Measurements from ENCODE around the gene GANAB.

GANAB gene

DNA sequence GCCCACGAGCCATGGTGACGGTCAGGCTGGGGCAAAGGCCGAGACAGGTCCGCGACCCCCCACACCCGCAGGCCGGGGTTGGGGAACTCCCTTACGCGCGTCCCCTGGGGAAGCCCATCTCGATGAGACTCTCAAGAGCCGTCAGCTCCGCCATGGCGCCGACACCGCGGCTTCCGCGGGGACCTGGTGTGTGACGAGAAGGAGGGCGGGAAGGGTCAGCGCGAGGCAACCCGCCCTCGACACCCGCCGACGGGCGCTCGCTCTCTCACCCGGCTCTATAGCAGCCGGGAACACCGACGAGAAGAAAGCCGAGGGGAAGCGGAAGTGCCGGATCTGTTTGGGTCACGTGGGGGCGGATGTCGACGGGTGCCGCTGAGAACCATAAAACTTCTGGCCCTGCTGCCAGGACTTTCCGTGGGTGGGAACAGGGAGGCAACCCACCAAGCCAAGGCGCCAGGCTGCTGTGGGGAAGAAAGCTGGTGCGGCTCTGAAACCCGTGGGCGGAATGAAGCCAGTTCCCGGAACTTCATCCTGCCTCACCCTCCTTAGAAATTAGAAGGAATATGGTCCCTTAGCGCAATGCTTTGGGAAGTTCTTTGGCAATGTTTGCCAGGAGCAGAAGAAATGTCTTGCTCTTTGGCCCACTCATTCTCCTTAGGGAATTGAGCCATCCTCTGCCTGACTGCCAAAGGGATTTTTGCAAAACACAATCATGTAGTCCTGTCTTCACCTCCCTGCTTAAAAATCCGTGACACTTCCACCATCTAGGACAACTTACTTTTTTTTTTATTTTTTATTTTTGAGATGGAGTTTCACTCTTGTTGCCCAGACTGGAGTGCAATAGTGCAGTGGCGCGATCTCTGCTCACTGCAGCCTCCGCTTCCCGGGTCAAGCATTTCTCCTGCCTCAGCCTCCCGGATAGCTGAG lies 32.6 kb upstream of the GANAB start, which contains the start of gene UBXN1:
Gene UBXN1 (minus strand): TSS at position 304 of the 927 bp plus-strand sequence. CDS start 150 bp downstream, at position 154.
- peak; percentile 83 for DNase-seq
- no peak within 1 kb of the TSS for H3K23ac ChIP-seq (ENCODE audit: low read length)
- peak within 1 kb of the TSS; percentile 98 for H4K8ac ChIP-seq (ENCODE audit: low read depth, low read length)
- H3K27ac ChIP-seq (ENCODE audit: low read depth, low read length), result peak within 1 kb of the TSS; percentile 13
- H3K9me3 ChIP-seq (ENCODE audit: insufficient read depth, low read depth, low read length), result peaks cover 3% of the 10 kb centered on the region
- H3K4me3 ChIP-seq (ENCODE audit: low read depth, low read length), result peak within 1 kb of the TSS; percentile 97
- peak within 1 kb of the TSS; percentile 90 for H2BK120ac ChIP-seq (ENCODE audit: insufficient read depth, low read length, poor library complexity)
- H3K9ac ChIP-seq (ENCODE audit: low read length), result peak within 1 kb of the TSS; percentile 96
- peak within 1 kb of the TSS; percentile 92 for H3K4me2 ChIP-seq (ENCODE audit: low read length)
- peaks cover 5% of the 10 kb centered on the region for H3K79me1 ChIP-seq (ENCODE audit: low read length)
- H2BK12ac ChIP-seq (ENCODE audit: low read length), result peak within 1 kb of the TSS; percentile 46
- peaks cover 0 to 6% of the 10 kb centered on the region in 2 experiments for H3K4me1 ChIP-seq (ENCODE audit: control insufficient read depth in 1 of 2, insufficient read depth in 2 of 2, low read length in 2 of 2)
- H2AK5ac ChIP-seq (ENCODE audit: low read length), result peak within 1 kb of the TSS; percentile 55
- peak within 1 kb of the TSS; percentile 75 for H2AFZ ChIP-seq (ENCODE audit: insufficient read depth, low read length, poor library complexity)
- WGBS (ENCODE audit: extremely low coverage, insufficient coverage, insufficient read length), result no CpG with 5 or more reads among the region's 55 CpGs
- H3K18ac ChIP-seq (ENCODE audit: low read length), result peak within 1 kb of the TSS; percentile 78
- peak within 1 kb of the TSS; percentile 88 for H4K12ac ChIP-seq (ENCODE audit: low read depth, low read length)
- peaks cover 6% of the 10 kb centered on the region for H3K79me2 ChIP-seq (ENCODE audit: control insufficient read depth, insufficient read depth, low read length, poor library complexity)
- H2BK5ac ChIP-seq (ENCODE audit: low read depth, low read length, poor library complexity), result peak within 1 kb of the TSS; percentile 49
- H3K36me3 ChIP-seq (ENCODE audit: control insufficient read depth in 1 of 2, insufficient read depth in 2 of 2, low read length in 2 of 2), result peaks cover 16 to 18% of the 10 kb centered on the region in 2 experiments
- H3K4ac ChIP-seq (ENCODE audit: low read depth, low read length), result peak within 1 kb of the TSS; percentile 99
- peak within 1 kb of the TSS; percentile 79 for H4K91ac ChIP-seq (ENCODE audit: low read depth, low read length)
- no peaks in the 10 kb centered on the region for H3K27me3 ChIP-seq (ENCODE audit: insufficient read depth, low read length)
- peak within 1 kb of the TSS; percentile 87 for H3K14ac ChIP-seq (ENCODE audit: low read length)

- Histone ChIP-seq H3K4me3 (ENCODE audit: low read depth, low read length) (peak overlapping the region; percentile 97), H3K23ac (ENCODE audit: low read length) (no peak overlapping the region), H3K79me2 (ENCODE audit: control insufficient read depth, insufficient read depth, low read length, poor library complexity) (peaks cover 6% of the 10 kb centered on the region), H3K27me3 (ENCODE audit: insufficient read depth, low read length) (no peaks in the 10 kb centered on the region), H3K14ac (ENCODE audit: low read length) (peak overlapping the region; percentile 87), H3K9ac (ENCODE audit: low read length) (peak overlapping the region; percentile 96), H3K4me1 (ENCODE audit: control insufficient read depth in 1 of 2, insufficient read depth in 2 of 2, low read length in 2 of 2) (peaks cover 0 to 6% of the 10 kb centered on the region in 2 experiments), H2BK120ac (ENCODE audit: insufficient read depth, low read length, poor library complexity) (peak overlapping the region; percentile 90), H3K4ac (ENCODE audit: low read depth, low read length) (peak overlapping the region; percentile 99), H4K8ac (ENCODE audit: low read depth, low read length) (peak overlapping the region; percentile 98), H3K36me3 (ENCODE audit: control insufficient read depth in 1 of 2, insufficient read depth in 2 of 2, low read length in 2 of 2) (peaks cover 19 to 21% of the 10 kb centered on the region in 2 experiments), H2BK5ac (ENCODE audit: low read depth, low read length, poor library complexity) (peak overlapping the region; percentile 49), H4K91ac (ENCODE audit: low read depth, low read length) (peak overlapping the region; percentile 79), H2AFZ (ENCODE audit: insufficient read depth, low read length, poor library complexity) (peak overlapping the region; percentile 75), H3K27ac (ENCODE audit: low read depth, low read length) (no peak overlapping the region), H3K4me2 (ENCODE audit: low read length) (peak overlapping the region; percentile 92), H4K12ac (ENCODE audit: low read depth, low read length) (peak overlapping the region; percentile 88), H3K9me3 (ENCODE audit: insufficient read depth, low read depth, low read length) (peaks cover 3% of the 10 kb centered on the region), H3K79me1 (ENCODE audit: low read length) (peaks cover 5% of the 10 kb centered on the region), H2AK5ac (ENCODE audit: low read length) (peak overlapping the region; percentile 55), H3K18ac (ENCODE audit: low read length) (peak overlapping the region; percentile 78), H2BK12ac (ENCODE audit: low read length) (peak overlapping the region; percentile 46)
- no peak for DNase-seq
- WGBS (ENCODE audit: extremely low coverage, insufficient coverage, insufficient read length), result no CpG with 5 or more reads among the region's 16 CpGs
These were observed 32.0 kb upstream of the GANAB start for GRCh38 chr11:62678433-62678769.

DNA sequence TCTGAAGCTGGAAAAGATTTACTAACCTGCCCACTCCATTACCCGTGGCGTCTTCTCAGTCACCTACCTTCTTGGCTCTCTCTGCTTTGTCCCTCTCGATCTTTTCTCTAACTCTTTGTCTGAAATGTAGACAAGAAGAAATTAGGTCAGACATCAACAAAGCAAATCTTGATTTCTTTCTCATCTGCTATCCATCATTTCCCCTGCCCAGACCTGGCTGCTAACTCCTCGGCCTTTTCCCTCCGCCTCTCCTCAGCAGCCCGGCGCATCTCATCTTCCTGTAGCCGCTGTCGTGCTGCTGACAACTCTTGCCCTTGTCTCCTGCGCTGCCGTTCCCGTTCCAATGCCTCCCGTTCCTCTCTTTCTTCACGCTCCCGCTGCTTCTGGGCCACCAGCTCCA lies 31.3 kb upstream of the GANAB start:
- H3K4me2 ChIP-seq (ENCODE audit: low read length), result peak overlapping the region; percentile 92
- H3K79me1 ChIP-seq (ENCODE audit: low read length), result peaks cover 6% of the 10 kb centered on the region
- DNase-seq, result no peak
- no peak overlapping the region for H4K12ac ChIP-seq (ENCODE audit: low read depth, low read length)
- no peak overlapping the region for H2AFZ ChIP-seq (ENCODE audit: insufficient read depth, low read length, poor library complexity)
- no CpG with 5 or more reads among the region's 15 CpGs for WGBS (ENCODE audit: extremely low coverage, insufficient coverage, insufficient read length)
- H3K23ac ChIP-seq (ENCODE audit: low read length), result no peak overlapping the region
- no peak overlapping the region for H3K18ac ChIP-seq (ENCODE audit: low read length)
- H2AK5ac ChIP-seq (ENCODE audit: low read length), result no peak overlapping the region
- H4K91ac ChIP-seq (ENCODE audit: low read depth, low read length), result no peak overlapping the region
- H3K4ac ChIP-seq (ENCODE audit: low read depth, low read length), result no peak overlapping the region
- peaks cover 19 to 21% of the 10 kb centered on the region in 2 experiments for H3K36me3 ChIP-seq (ENCODE audit: control insufficient read depth in 1 of 2, insufficient read depth in 2 of 2, low read length in 2 of 2)
- no peak overlapping the region for H3K14ac ChIP-seq (ENCODE audit: low read length)
- H3K4me3 ChIP-seq (ENCODE audit: low read depth, low read length), result no peak overlapping the region
- H3K9me3 ChIP-seq (ENCODE audit: insufficient read depth, low read depth, low read length), result peaks cover 3% of the 10 kb centered on the region
- no peak overlapping the region for H2BK5ac ChIP-seq (ENCODE audit: low read depth, low read length, poor library complexity)
- no peak overlapping the region for H4K8ac ChIP-seq (ENCODE audit: low read depth, low read length)
- peaks cover 6% of the 10 kb centered on the region for H3K79me2 ChIP-seq (ENCODE audit: control insufficient read depth, insufficient read depth, low read length, poor library complexity)
- H3K4me1 ChIP-seq (ENCODE audit: control insufficient read depth in 1 of 2, insufficient read depth in 2 of 2, low read length in 2 of 2), result peaks cover 3 to 8% of the 10 kb centered on the region in 2 experiments
- no peak overlapping the region for H3K9ac ChIP-seq (ENCODE audit: low read length)
- no peak overlapping the region for H2BK120ac ChIP-seq (ENCODE audit: insufficient read depth, low read length, poor library complexity)
- H3K27ac ChIP-seq (ENCODE audit: low read depth, low read length), result no peak overlapping the region
- H3K27me3 ChIP-seq (ENCODE audit: insufficient read depth, low read length), result no peaks in the 10 kb centered on the region
- no peak overlapping the region for H2BK12ac ChIP-seq (ENCODE audit: low read length)

DNA sequence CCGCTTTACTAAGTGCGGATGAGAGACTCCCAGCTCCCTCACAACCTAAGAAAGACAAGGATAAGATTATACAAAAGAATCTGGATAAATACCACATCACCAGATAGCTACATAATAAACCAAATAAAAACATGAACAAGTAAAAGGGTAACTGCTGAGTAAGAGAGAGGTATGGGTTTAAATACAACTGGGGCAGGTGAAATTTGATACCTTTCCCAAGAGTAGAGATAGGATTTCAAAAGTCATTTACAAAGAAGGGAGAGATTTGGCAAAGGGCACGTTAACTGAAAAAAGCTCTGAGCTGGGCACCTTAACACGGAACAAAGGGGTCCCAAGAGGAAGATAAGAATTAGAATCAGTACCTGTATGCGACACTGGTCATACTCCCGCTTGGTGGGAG lies 30.7 kb upstream of the GANAB start:
- no CpG with 5 or more reads among the region's 6 CpGs for WGBS (ENCODE audit: extremely low coverage, insufficient coverage, insufficient read length)
- Histone ChIP-seq H4K12ac (ENCODE audit: low read depth, low read length) (no peak overlapping the region), H3K18ac (ENCODE audit: low read length) (no peak overlapping the region)

More for the DNA sequence above, 30.7 kb upstream of the GANAB start:
- no peak for DNase-seq
- no peak overlapping the region for H3K4ac ChIP-seq (ENCODE audit: low read depth, low read length)
- H3K4me1 ChIP-seq (ENCODE audit: control insufficient read depth in 1 of 2, insufficient read depth in 2 of 2, low read length in 2 of 2), result peaks cover 6 to 9% of the 10 kb centered on the region in 2 experiments
- no peak overlapping the region for H4K8ac ChIP-seq (ENCODE audit: low read depth, low read length)
- H3K27ac ChIP-seq (ENCODE audit: low read depth, low read length), result no peak overlapping the region
- H3K9me3 ChIP-seq (ENCODE audit: insufficient read depth, low read depth, low read length), result peaks cover 3% of the 10 kb centered on the region
- no peak overlapping the region for H2AFZ ChIP-seq (ENCODE audit: insufficient read depth, low read length, poor library complexity)
- no peak overlapping the region for H2BK5ac ChIP-seq (ENCODE audit: low read depth, low read length, poor library complexity)
- no peak overlapping the region for H3K9ac ChIP-seq (ENCODE audit: low read length)
- H2BK120ac ChIP-seq (ENCODE audit: insufficient read depth, low read length, poor library complexity), result no peak overlapping the region
- no peaks in the 10 kb centered on the region for H3K27me3 ChIP-seq (ENCODE audit: insufficient read depth, low read length)
- H3K4me2 ChIP-seq (ENCODE audit: low read length), result no peak overlapping the region
- H4K91ac ChIP-seq (ENCODE audit: low read depth, low read length), result no peak overlapping the region
- H2AK5ac ChIP-seq (ENCODE audit: low read length), result no peak overlapping the region
- H3K36me3 ChIP-seq (ENCODE audit: control insufficient read depth in 1 of 2, insufficient read depth in 2 of 2, low read length in 2 of 2), result peaks cover 19 to 21% of the 10 kb centered on the region in 2 experiments
- no peak overlapping the region for H2BK12ac ChIP-seq (ENCODE audit: low read length)
- H3K4me3 ChIP-seq (ENCODE audit: low read depth, low read length), result no peak overlapping the region
- H3K79me1 ChIP-seq (ENCODE audit: low read length), result peaks cover 6% of the 10 kb centered on the region
- no peak overlapping the region for H3K14ac ChIP-seq (ENCODE audit: low read length)
- no peak overlapping the region for H3K23ac ChIP-seq (ENCODE audit: low read length)
- H3K79me2 ChIP-seq (ENCODE audit: control insufficient read depth, insufficient read depth, low read length, poor library complexity), result peaks cover 6% of the 10 kb centered on the region
